Measurements from ENCODE around the gene NDUFA12. TPM values are rescaled to one million over a fixed set of nuclear protein-coding genes. Genes with fewer than 3 reads are reported as not detected.

NDUFA12 gene
- total and polyA plus RNA-seq, 2 of the 4 experiments (the other 2 are of a cell fraction): 116 to 135 TPM

DNA sequence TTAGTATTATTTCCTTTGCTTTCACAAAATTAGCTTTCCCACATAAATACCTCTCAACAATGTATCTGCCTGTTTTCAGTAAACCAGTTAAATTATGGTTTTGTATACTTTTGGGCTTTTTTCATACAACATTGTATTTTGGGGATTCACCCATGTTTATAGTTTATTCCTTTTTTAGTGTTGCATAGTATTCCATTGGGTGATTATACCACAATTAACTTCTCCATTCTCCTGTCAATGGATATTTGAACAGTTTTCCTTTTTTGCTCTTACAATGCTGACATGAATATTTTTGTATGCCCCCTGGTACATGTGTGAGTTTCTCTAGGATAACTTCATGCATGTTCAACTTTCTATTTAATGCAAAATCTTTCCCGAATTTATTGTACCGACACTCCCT is 12.6 kb upstream of the NDUFA12 start:
- intact Hi-C loops (cut with micrococcal nuclease): no loop called here
- WGBS, 2 experiments (ENCODE audit: extremely low coverage in 2 of 2, insufficient read length in 1 of 2): no CpG with 5 or more reads among the region's 2 CpGs
- dilution Hi-C loops (cut with HindIII; ENCODE audit: low sequenced_read_pairs, unreplicated experiment): no loop called here

More for the DNA sequence above, 12.6 kb upstream of the NDUFA12 start:
- ATAC-seq (ENCODE audit: low read depth) (no peak), DNase-seq (no peak)
- Histone ChIP-seq H3K27me3 (ENCODE audit: control insufficient read depth, insufficient read depth, low read length) (no peaks in the 10 kb centered on the region), H3K27ac (ENCODE audit: insufficient read depth, low read length) (no peak overlapping the region), H3K14ac (replicated peaks; ENCODE audit: low read depth, low read length) (no peak overlapping the region), H2AK5ac (ENCODE audit: low read depth, low read length) (no peak overlapping the region), H3K9me1 (ENCODE audit: insufficient read depth, low read length) (no peaks in the 10 kb centered on the region), H3K4me3 (ENCODE audit: insufficient read depth, low read depth, low read length) (no peak overlapping the region), H4K5ac (ENCODE audit: low read depth, low read length) (no peak overlapping the region), H2BK5ac (ENCODE audit: low read depth, low read length, poor library complexity, severe bottlenecking) (no peak overlapping the region), H3K56ac (ENCODE audit: extremely low read depth, insufficient read depth, low read length) (no peak overlapping the region), H2AK9ac (replicated peaks; ENCODE audit: low read depth, low read length, poor library complexity) (no peak overlapping the region), H4K8ac (ENCODE audit: low read depth in 2 of 2, low read length in 2 of 2) (no peak overlapping the region), H2BK120ac (ENCODE audit: low read depth, low read length) (no peak overlapping the region), H3K9ac (ENCODE audit: low read depth, low read length) (no peak overlapping the region), H3K9me3 (ENCODE audit: control insufficient read depth, insufficient read depth, low read length) (no peaks in the 10 kb centered on the region), H3K4me2 (ENCODE audit: low read depth, low read length) (no peak overlapping the region), H3K23ac (ENCODE audit: low read depth, low read length) (no peak overlapping the region), H2BK15ac (ENCODE audit: low read depth, low read length) (no peak overlapping the region), H2AFZ (replicated peaks; ENCODE audit: low read length, poor library complexity) (no peak overlapping the region), H3K4ac (ENCODE audit: low read depth, low read length) (no peak overlapping the region), H3K4me1 (ENCODE audit: control insufficient read depth, insufficient read depth, low read length) (no peaks in the 10 kb centered on the region), H4K20me1 (ENCODE audit: insufficient read depth, low read length) (no peaks in the 10 kb centered on the region), H3K79me1 (ENCODE audit: low read depth in 1 of 2, low read length in 2 of 2) (no peaks in the 10 kb centered on the region), H4K91ac (ENCODE audit: insufficient read depth, low read depth, low read length) (no peak overlapping the region), H2BK20ac (ENCODE audit: low read depth, low read length) (no peak overlapping the region), H3K18ac (ENCODE audit: low read depth, low read length) (no peak overlapping the region), H3K36me3 (ENCODE audit: control insufficient read depth, insufficient read depth, low read length) (no peaks in the 10 kb centered on the region; the same call in 1 of the 2 replicates)
- in situ Hi-C loops (cut with MboI; ENCODE audit: low sequenced_read_pairs): no loop called here
- BruUV-seq (replicated peaks): no TSS peak
- no peak for TF ChIP-seq CEBPB (IDR thresholded peaks at IDR 0.05; ENCODE audit: low read depth, low read length)
- no peak for TF ChIP-seq BHLHE40 (IDR thresholded peaks at IDR 0.05; ENCODE audit: low read depth, low read length)
- TF ChIP-seq MXI1 (IDR thresholded peaks at IDR 0.05; ENCODE audit: borderline replicate concordance, low read depth, low read length): no peak
- no peak for TF ChIP-seq POLR2A (IDR thresholded peaks at IDR 0.05; ENCODE audit: low read depth, low read length)
- TF ChIP-seq CHD1 (IDR thresholded peaks at IDR 0.05; ENCODE audit: low read depth, low read length): no peak
- ChIA-PET POLR2A (ENCODE audit: unreplicated experiment) (no interaction called here), CTCF (no interaction called here)
